DND-41 (cell line): ENCODE results near the gene PCDH7.

Experiments
- ATAC-seq: fragments of 200-7000 bp; cut with Tn5 transposase; 3 replicates; pipeline ENCODE4 v1.9.1; 2021; ENCODE audit warnings: low read depth; ENCODE audit not compliant: insufficient read depth
- DNase-seq: peaks from one replicate; pipeline ENCODE4 v3.0.0-alpha.2; 2020
- H2AFZ ChIP-seq: 2 replicates; pipeline ENCODE4 v1.6.0; 2012; ENCODE audit warnings: low read depth, low read length
- H3K27ac ChIP-seq: 2 replicates; pipeline ENCODE4 v1.5.1; 2012; ENCODE audit warnings: low read length, inconsistent platforms
- H3K27me3 ChIP-seq: fragments of 200-600 bp; sonication (generic); 2 replicates; pipeline ENCODE4 v1.6.0; 2012; ENCODE audit warnings: low read length, mild to moderate bottlenecking, inconsistent platforms; ENCODE audit not compliant: insufficient read depth, poor library complexity
- H3K36me3 ChIP-seq: 2 replicates; pipeline ENCODE4 v1.5.1; 2012; ENCODE audit warnings: low read length, inconsistent platforms; ENCODE audit not compliant: insufficient read depth
- H3K4me1 ChIP-seq: 2 replicates; pipeline ENCODE4 v1.5.1; 2012; ENCODE audit warnings: mild to moderate bottlenecking, low read length; ENCODE audit not compliant: insufficient read depth
- H3K4me2 ChIP-seq: 2 replicates; pipeline ENCODE4 v1.6.0; 2012; ENCODE audit warnings: mild to moderate bottlenecking, moderate library complexity, low read length, inconsistent platforms; ENCODE audit not compliant: insufficient read depth
- H3K4me3 ChIP-seq, 2 experiments: fragments of 200-600 bp in 1 of 2; shearing (Covaris generic) in 1 of 2; 2 replicates each; pipeline ENCODE4 v1.5.1; 2012 to 2016; ENCODE audit warnings: inconsistent platforms in 2 of 2, low read length in 2 of 2, mild to moderate bottlenecking in 2 of 2, low read depth in 1 of 2, moderate library complexity in 1 of 2
- H3K79me2 ChIP-seq: 2 replicates; pipeline ENCODE4 v1.6.0; 2012; ENCODE audit warnings: low read length, inconsistent platforms; ENCODE audit not compliant: insufficient read depth
- H3K9ac ChIP-seq: 2 replicates; pipeline ENCODE4 v1.6.0; 2012; ENCODE audit warnings: low read depth, mild to moderate bottlenecking, inconsistent platforms, low read length, moderate library complexity
- H3K9me3 ChIP-seq: 2 replicates; pipeline ENCODE4 v1.5.1; 2012; ENCODE audit warnings: low read length, moderate library complexity, mild to moderate bottlenecking, inconsistent platforms; ENCODE audit not compliant: insufficient read depth, severe bottlenecking
- H4K20me1 ChIP-seq: 2 replicates; pipeline ENCODE4 v1.6.0; 2012; ENCODE audit warnings: low read length; ENCODE audit not compliant: insufficient read depth
- CTCF ChIP-seq: IDR thresholded peaks from 2 replicates; pipeline ENCODE4 v1.5.1; 2012; ENCODE audit warnings: borderline replicate concordance, low read length, moderate library complexity, mild to moderate bottlenecking; ENCODE audit not compliant: poor library complexity, severe bottlenecking; ENCODE audit errors: extremely low read depth
- EZH2 ChIP-seq: IDR thresholded peaks from 3 replicates; pipeline ENCODE4 v1.6.1; 2012; ENCODE audit warnings: borderline replicate concordance, low read depth, mild to moderate bottlenecking, moderate library complexity, low read length, inconsistent platforms; ENCODE audit not compliant: severe bottlenecking

Gene PCDH7

GRCh38 chr4:30719454-30720020 is 632 bp upstream of the PCDH7 start:
- DNase-seq (no peak), ATAC-seq (no peak)
- Histone ChIP-seq H3K4me2 (no peak overlapping the region), H3K4me1 (no peaks in the 10 kb centered on the region), H3K27ac (no peak overlapping the region), H3K9me3 (peaks cover 21% of the 10 kb centered on the region), H3K27me3 (no peaks in the 10 kb centered on the region), H3K4me3 (no peak overlapping the region), H3K9ac (no peak overlapping the region), H4K20me1 (no peaks in the 10 kb centered on the region), H2AFZ (no peak overlapping the region), H3K79me2 (no peaks in the 10 kb centered on the region), H3K36me3 (no peaks in the 10 kb centered on the region)
- TF ChIP-seq EZH2 (no peak), CTCF (no peak)

- Histone ChIP-seq H3K79me2 (no peaks in the 10 kb centered on the region), H4K20me1 (no peaks in the 10 kb centered on the region), H3K27ac (no peak overlapping the region), H3K4me2 (no peak overlapping the region), H3K27me3 (no peaks in the 10 kb centered on the region), H3K4me3 (no peak overlapping the region), H3K36me3 (no peaks in the 10 kb centered on the region), H3K9ac (no peak overlapping the region), H3K4me1 (no peaks in the 10 kb centered on the region), H3K9me3 (peaks cover 21% of the 10 kb centered on the region), H2AFZ (no peak overlapping the region)
- DNase-seq: no peak
- no peak for TF ChIP-seq CTCF
- TF ChIP-seq EZH2: no peak
- ATAC-seq: no peak
These were observed 554 bp downstream of the PCDH7 start for GRCh38 chr4:30720661-30721184.

- Histone ChIP-seq H3K4me2 (no peak overlapping the region), H2AFZ (no peak overlapping the region), H4K20me1 (no peaks in the 10 kb centered on the region), H3K9me3 (peaks cover 21% of the 10 kb centered on the region), H3K27me3 (no peaks in the 10 kb centered on the region), H3K27ac (no peak overlapping the region), H3K79me2 (no peaks in the 10 kb centered on the region), H3K36me3 (no peaks in the 10 kb centered on the region), H3K4me3 (no peak overlapping the region), H3K4me1 (no peaks in the 10 kb centered on the region), H3K9ac (no peak overlapping the region)
- no peak for TF ChIP-seq EZH2
- no peak for TF ChIP-seq CTCF
- DNase-seq: no peak
- no peak for ATAC-seq
These were observed 1.3 kb downstream of the PCDH7 start for GRCh38 chr4:30721185-30722091.
